CD4-positive, alpha-beta T cell treated with Interleukin-17A for 1 hour (primary cell): ENCODE measurements around the gene C1orf56.

ENCODE experiments used
- DNase-seq: peaks from one replicate; pipeline ENCODE4 v3.0.0-alpha.2; 2020

The C1orf56 gene

GRCh38 chr1:151026460-151026859, 21.1 kb upstream of the C1orf56 start:
- no peak for DNase-seq

- DNase-seq, result no peak
Observed at GRCh38 chr1:151032164-151032563, 15.4 kb upstream of the C1orf56 start.

GRCh38 chr1:151035167-151035566, 12.4 kb upstream of the C1orf56 start:
- DNase-seq, result no peak

- DNase-seq, result no peak
Observed at GRCh38 chr1:151036356-151036755, 11.2 kb upstream of the C1orf56 start, which contains the start of gene BNIPL. Gene BNIPL (plus strand): TSS chr1:151036586. CDS start chr1:151036726, 140 bp downstream.

- no peak for DNase-seq
Observed at GRCh38 chr1:151037032-151037431, 10.5 kb upstream of the C1orf56 start.

- no peak for DNase-seq
Observed at GRCh38 chr1:151039521-151039920, 8.0 kb upstream of the C1orf56 start.

- DNase-seq, result peak; percentile 39
Observed at GRCh38 chr1:151043163-151043562, 4.4 kb upstream of the C1orf56 start.

- DNase-seq, result peak; percentile 75
Observed at GRCh38 chr1:151047925-151048644, 534 bp downstream of the C1orf56 start.

- no peak for DNase-seq
Observed at GRCh38 chr1:151048645-151049032, 1.1 kb downstream of the C1orf56 start.

GRCh38 chr1:151049458-151049857, 1.9 kb downstream of the C1orf56 start:
- DNase-seq, result peak; percentile 38

DNA sequence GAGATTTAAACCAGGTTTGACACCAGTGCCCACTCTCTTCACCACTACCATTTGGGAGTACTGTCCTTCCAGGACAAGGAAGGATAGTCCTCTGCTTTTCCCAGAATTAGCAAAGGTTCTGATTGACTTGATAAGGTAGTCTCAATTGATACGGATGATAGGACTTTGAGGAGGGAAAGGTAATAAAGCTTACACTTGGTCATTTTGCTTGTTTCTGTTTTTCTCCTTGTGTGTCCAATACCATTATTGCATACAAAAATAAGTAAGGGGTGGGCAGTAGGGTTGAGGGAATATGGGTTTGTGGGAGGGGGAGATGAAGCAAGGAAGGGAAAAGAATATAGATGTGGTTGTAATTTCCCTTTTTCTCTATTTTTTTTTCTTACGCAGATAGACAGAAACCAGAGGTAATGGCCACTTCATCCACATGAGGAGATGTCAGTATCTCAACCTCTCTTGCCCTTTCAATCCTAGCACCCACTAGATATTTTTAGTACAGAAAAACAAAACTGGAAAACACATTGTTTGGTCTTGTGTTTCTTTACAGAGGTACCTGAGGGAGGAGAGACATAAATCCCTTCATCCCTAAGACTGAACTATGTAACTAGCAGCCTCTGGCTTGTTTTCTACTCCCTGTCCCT, 2.6 kb downstream of the C1orf56 start:
- DNase-seq, result peak; percentile 37

DNA sequence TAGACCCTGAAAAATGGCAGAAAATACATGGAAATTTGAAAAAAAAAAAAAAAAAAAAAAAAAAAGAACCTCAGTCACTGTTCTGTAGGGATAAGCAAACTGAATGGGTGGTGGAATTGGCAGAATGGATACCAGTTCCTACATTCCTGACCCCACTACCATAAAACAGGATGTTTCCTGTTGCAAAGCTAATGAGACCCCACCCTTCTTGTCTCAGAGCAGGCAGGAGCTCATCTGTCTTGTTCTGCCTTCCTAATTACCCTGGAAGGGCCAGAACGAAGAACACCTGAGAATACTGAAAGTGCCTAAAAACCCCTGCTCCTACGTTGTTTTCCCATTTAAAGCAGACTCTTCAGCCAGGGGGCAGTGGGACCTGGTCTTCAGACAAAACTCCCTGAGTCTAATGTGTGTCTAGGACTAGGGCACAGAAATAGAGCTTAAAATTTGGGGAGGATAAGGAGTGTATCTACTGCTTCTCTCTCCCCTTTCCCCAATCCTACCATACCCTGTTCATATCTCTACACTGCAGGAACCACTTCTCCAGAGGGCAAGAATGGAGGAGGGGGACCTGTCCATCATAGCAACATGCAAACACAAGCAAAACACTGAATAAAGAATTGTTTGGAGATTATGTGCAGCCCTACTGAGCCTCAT, 3.9 kb downstream of the C1orf56 start:
- no peak for DNase-seq

- DNase-seq, result no peak
Observed at GRCh38 chr1:151054971-151055547, 7.5 kb downstream of the C1orf56 start.

GRCh38 chr1:151055581-151055980, 8.0 kb downstream of the C1orf56 start:
- peak; percentile 30 for DNase-seq

- DNase-seq, result peak; percentile 82
Observed at GRCh38 chr1:151056149-151056548, 8.6 kb downstream of the C1orf56 start.

DNA sequence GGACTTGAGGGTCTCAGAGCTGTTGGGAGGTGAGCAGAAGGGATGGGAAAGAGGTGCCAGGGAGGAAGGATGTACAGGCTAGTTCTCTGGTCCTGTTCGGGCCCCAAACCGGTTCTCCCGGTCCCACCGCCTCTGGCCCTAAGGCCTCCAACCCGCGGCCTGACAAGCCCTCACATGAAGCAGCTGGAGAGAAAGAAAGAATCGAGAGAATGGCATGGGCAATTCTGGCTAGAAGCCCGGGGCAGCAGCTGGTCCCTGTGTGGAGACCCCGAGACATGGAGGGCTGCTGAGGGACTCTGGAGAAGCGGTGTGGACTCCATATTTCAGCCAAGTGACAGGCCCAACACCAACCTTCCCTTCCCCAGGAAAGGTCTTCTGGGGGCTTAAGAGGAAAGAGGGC, 11.1 kb downstream of the C1orf56 start:
- peak; percentile 34 for DNase-seq

GRCh38 chr1:151059109-151060006, 11.8 kb downstream of the C1orf56 start, which contains the start of gene CDC42SE1:
Gene CDC42SE1 (minus strand): TSS chr1:151059622. CDS start chr1:151055730, 3,892 bp downstream.
- peak; percentile 89 for DNase-seq

DNA sequence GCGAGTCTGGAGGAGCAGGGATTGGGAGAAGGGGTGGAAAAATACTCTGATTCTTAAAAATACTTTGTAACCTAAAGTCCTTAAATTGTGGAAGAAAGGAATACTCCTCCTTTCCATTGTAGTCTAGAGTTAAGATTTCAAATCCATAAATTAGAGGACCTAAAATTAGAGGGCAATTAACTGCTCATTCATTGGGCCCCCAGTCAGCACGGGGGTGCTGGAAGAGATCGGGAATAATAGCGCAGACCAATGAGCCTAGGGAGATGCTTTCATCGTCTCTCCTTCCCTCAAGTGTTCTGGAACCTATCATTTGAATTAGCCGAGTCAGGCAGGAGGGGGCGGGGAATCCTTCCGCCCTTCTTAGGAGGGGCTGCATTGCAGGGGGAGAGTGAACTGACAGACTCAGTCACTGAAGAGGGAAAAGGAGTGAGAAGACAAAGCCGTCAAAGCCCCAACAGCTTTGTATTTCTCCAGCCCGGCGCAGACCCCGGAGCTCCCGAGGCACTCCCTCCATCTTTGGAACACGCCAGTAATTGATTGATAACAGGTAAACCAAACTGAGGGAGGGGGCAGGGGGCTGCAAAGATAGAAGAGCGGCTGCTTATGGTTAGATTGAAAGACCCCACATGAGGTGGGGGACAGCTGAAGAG, 12.6 kb downstream of the C1orf56 start, which contains the start of gene MLLT11:
Gene MLLT11, plus strand, starts transcription at position 391 of the 650 bp plus-strand sequence. CDS start 6,828 bp downstream, outside the sequence.
- peak; percentile 34 for DNase-seq

DNA sequence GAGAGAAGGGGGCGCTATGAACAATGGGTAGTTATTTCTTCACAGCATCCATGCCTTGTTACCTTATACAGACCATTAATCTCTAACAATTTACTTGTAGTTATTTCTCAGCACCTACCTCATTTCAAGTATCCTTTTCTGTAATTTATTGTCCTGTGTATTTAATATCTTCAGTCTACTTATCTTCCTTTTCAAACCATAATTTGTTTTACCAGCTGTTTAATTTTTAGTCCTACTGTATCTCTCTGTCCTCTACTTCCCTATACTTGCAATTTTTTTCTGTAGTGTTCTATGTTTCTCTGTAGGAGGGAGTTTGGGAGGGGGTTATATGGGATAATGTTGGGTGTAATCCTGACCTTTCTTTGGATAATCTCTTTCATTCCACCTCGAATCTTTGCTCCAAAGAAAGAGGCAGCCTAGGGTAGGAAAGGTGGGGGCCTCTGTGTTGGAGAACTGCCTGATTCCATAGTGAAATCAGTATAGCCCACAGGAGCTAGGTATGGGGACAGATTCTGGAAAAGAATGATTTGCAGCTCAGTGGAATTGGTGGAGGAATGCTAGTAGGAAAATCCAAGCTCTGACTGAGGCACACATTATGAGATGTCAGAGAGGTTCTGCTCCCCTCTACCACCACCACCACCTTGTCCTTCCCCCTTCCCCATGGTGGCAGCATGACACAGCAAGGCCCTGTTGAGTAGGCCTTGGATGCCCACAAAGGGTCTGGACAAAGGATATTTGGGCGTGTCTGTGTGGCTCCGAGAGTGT, 13.3 kb downstream of the C1orf56 start:
- DNase-seq, result no peak

- no peak for DNase-seq
Observed at GRCh38 chr1:151061704-151062103, 14.2 kb downstream of the C1orf56 start.
